CD14-positive monocyte (primary cell): ENCODE results near the gene KCNAB1. TPM values are rescaled to one million over a fixed set of nuclear protein-coding genes. Genes with fewer than 3 reads are reported as not detected.

Source experiments
- DNase-seq, 3 donors: peaks; one replicate each; pipeline ENCODE4 v3.0.0-alpha.2; 2011 to 2022
- H2AFZ ChIP-seq: 2 replicates; pipeline ENCODE4 v1.6.0; 2012; ENCODE audit warnings: mild to moderate bottlenecking, low read depth, low read length, inconsistent platforms; ENCODE audit not compliant: insufficient read depth, poor library complexity, severe bottlenecking
- H3K27ac ChIP-seq, 2 donors: 1 replicate in 1 of 2; 2 replicates in 1 of 2; pipeline ENCODE4 v1.5.1; 2012 to 2013; ENCODE audit warnings: low read length in 2 of 2, control low read depth in 1 of 2, inconsistent platforms in 1 of 2, low read depth in 1 of 2, mild to moderate bottlenecking in 1 of 2
- H3K27me3 ChIP-seq, 2 donors: one replicate each; pipeline versions ENCODE4 v1.6.0 to v1.6.1; 2011 to 2013; ENCODE audit warnings: low read length in 2 of 2; ENCODE audit not compliant: control insufficient read depth in 2 of 2, insufficient read depth in 2 of 2
- H3K36me3 ChIP-seq, 2 donors: replicated peaks in 1 of 2; 1 replicate in 1 of 2; 2 replicates in 1 of 2; pipeline versions ENCODE4 v1.5.1 to v1.6.1; 2012 to 2013; ENCODE audit warnings: low read length in 2 of 2, control low read depth in 1 of 2, inconsistent platforms in 1 of 2, mild to moderate bottlenecking in 1 of 2; ENCODE audit not compliant: insufficient read depth in 2 of 2, control insufficient read depth in 1 of 2
- H3K4me1 ChIP-seq, 2 donors: 1 replicate in 1 of 2; 2 replicates in 1 of 2; pipeline versions ENCODE4 v1.5.1 to v1.6.1; 2012 to 2013; ENCODE audit warnings: low read length in 2 of 2, control low read depth in 1 of 2, inconsistent platforms in 1 of 2, mild to moderate bottlenecking in 1 of 2, moderate library complexity in 1 of 2; ENCODE audit not compliant: insufficient read depth in 2 of 2, control insufficient read depth in 1 of 2
- H3K4me2 ChIP-seq: replicated peaks from 2 replicates; pipeline ENCODE3; 2012; ENCODE audit warnings: low read length, moderate library complexity, mild to moderate bottlenecking; ENCODE audit not compliant: poor library complexity, severe bottlenecking; ENCODE audit errors: extremely low read depth
- H3K4me3 ChIP-seq, 3 experiments: fragments of 200-600 bp in 1 of 3; sonication (generic) in 1 of 3; replicated peaks in 1 of 3; 1 replicate in 2 of 3; 2 replicates in 1 of 3; pipeline ENCODE4 v1.5.1; 2011 to 2013; ENCODE audit warnings: low read length in 3 of 3, mild to moderate bottlenecking in 3 of 3, control low read depth in 2 of 3, low read depth in 2 of 3, inconsistent platforms in 1 of 3, moderate library complexity in 1 of 3
- H3K79me2 ChIP-seq: 2 replicates; pipeline ENCODE4 v1.6.0; 2012; ENCODE audit warnings: mild to moderate bottlenecking, control low read depth, inconsistent platforms, low read length, moderate library complexity; ENCODE audit not compliant: insufficient read depth
- H3K9ac ChIP-seq: 2 replicates; pipeline ENCODE4 v1.6.0; 2017; ENCODE audit warnings: low read length, mild to moderate bottlenecking; ENCODE audit not compliant: insufficient read depth, poor library complexity, severe bottlenecking
- H3K9me3 ChIP-seq, 2 donors: replicated peaks in 1 of 2; 1 replicate in 1 of 2; 2 replicates in 1 of 2; pipeline versions ENCODE4 v1.5.1 to v1.6.1; 2012 to 2013; ENCODE audit warnings: low read length in 2 of 2, control low read depth in 1 of 2; ENCODE audit not compliant: control insufficient read depth in 1 of 2, insufficient read depth in 1 of 2
- H4K20me1 ChIP-seq: 2 replicates; pipeline ENCODE4 v1.6.0; 2012; ENCODE audit warnings: mild to moderate bottlenecking, low read length, control low read depth, moderate library complexity; ENCODE audit not compliant: insufficient read depth
- H3K27ac Mint-ChIP-seq, 7 donors: one replicate each; pipeline ENCODE4 v1.8.0; 2020; ENCODE audit warnings: mild to moderate bottlenecking in 7 of 7, mixed read lengths in 7 of 7, moderate library complexity in 6 of 7, inconsistent platforms in 2 of 7
- H3K27me3 Mint-ChIP-seq, 3 donors: one replicate each; pipeline ENCODE4 v1.8.0; 2021 to 2022; ENCODE audit warnings: low read depth in 3 of 3, mild to moderate bottlenecking in 3 of 3, mixed read lengths in 3 of 3, moderate library complexity in 3 of 3, inconsistent platforms in 1 of 3
- H3K36me3 Mint-ChIP-seq, 2 donors: one replicate each; pipeline ENCODE4 v1.8.0; 2020; ENCODE audit warnings: mixed read lengths in 2 of 2, inconsistent platforms in 1 of 2, mild to moderate bottlenecking in 1 of 2
- H3K4me1 Mint-ChIP-seq: one replicate; pipeline ENCODE4 v1.8.0; 2020; ENCODE audit warnings: mild to moderate bottlenecking, mixed read lengths
- H3K4me3 Mint-ChIP-seq, 2 donors: one replicate each; pipeline ENCODE4 v1.8.0; 2020; ENCODE audit warnings: mild to moderate bottlenecking in 2 of 2, mixed read lengths in 2 of 2, moderate library complexity in 1 of 2
- H3K9me3 Mint-ChIP-seq, 7 donors: one replicate each; pipeline ENCODE4 v1.8.0; 2020 to 2022; ENCODE audit warnings: mixed read lengths in 7 of 7, mild to moderate bottlenecking in 6 of 7, moderate library complexity in 6 of 7, inconsistent platforms in 2 of 7
- WGBS: methylation state at CpG from one replicate; pipeline ENCODE4 v1.1.5; 2013; ENCODE audit warnings: missing lambda C conversion rate; ENCODE audit not compliant: insufficient coverage; 5-methylcytosine and 5-hydroxymethylcytosine counted together
- intact Hi-C, 2 donors: fragments of 100-400 bp; cut with micrococcal nuclease; formaldehyde crosslinking; loops; one replicate each; pipeline versions ENCODE4 v1.15.0 to v1.15.1; 2023
- polyA plus RNA-seq, 3 donors: library from polyadenylated mRNA; depleted of rRNA in 1 of 3; unstranded in 2 of 3; stranded (reverse) in 1 of 3; fragments of 300-500 nt in 2 of 3; fragments of >200 nt in 1 of 3; fragmentation: Illumina TruSeq in 2 of 3; gene quantifications; 1 replicate in 2 of 3; 2 replicates in 1 of 3; pipeline ENCODE4 v1.2.3, GENCODE V29; 2012 to 2021
- TF ChIP-seq, protein P1 (sequence below): fragments of 200-600 bp; IDR thresholded peaks from one replicate; pipeline ENCODE4 v1.8.0; 2022; ENCODE audit warnings: antibody characterized with exemption, mild to moderate bottlenecking

KCNAB1 gene
- polyA plus RNA-seq, 3 donors: 0.08 to 0.14 TPM; not detected in 1

DNA sequence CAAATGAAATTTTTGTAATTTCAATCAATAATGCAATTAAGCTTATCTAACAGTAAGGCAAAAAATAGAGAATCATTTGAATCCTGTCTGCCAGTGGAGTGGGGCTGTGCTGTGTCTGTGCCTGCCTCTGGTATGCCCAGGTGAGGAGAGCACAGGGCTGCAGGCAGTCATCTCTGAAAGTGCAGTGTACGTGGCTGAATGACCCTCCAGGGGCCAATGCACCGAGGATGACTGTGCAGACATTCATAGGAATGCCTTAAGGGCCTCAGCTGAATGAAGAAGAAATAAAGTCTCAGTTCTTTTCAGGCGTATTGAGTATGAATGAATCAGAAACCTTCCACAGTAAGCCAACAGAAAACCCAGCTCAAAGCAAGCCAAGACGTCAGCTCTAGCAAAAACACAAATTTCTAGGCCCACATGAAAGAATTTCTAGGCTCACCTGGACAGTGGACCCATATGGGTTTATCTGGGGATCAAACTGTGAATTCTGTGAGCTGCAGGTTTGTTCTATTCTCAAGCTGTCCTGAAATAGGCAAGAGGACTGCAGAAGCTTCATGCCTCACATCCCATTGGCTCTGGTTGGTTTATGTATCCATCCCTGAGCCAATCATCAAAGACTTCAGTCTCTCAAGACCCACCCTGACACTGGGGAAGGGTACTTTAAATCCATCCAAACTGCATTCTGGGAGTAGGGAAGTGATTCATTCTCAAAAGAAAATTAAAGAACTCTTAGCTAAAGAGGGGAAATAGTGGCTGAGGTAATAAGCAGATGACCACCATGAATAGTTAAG, 311.2 kb downstream of the KCNAB1 start:
- H3K4me2 ChIP-seq: no peak overlapping the region
- 88% methylated on average over 2 of the region's 4 CpGs for WGBS

DNA sequence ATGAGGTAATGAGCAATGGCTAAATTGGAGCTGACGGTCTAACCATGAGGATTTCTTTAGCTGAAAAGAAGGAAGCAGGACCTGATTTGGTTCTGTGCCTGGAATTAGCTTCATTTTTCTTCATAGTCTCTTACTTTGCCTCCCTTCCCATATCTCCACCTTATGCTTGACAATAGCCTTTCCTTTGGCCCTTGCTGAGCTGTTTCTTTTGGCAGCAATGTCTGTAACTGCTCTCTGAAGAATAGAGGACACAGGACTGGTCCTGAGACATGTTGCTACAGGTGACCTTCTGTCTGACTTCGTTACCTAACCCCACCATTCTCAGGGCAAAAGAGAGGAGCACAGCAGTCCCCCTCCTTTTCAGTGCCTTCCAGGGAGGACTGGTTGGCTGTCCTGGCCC, 312.2 kb downstream of the KCNAB1 start:
- Histone ChIP-seq H2AFZ (no peak overlapping the region), H3K4me1 (no peaks in the 10 kb centered on the region), H3K9me3 (no peaks in the 10 kb centered on the region), H3K79me2 (no peaks in the 10 kb centered on the region), H3K9ac (no peak overlapping the region), H3K4me3 (no peak overlapping the region), H3K27ac (no peak overlapping the region), H4K20me1 (no peaks in the 10 kb centered on the region), H3K36me3 (no peaks in the 10 kb centered on the region), H3K4me2 (no peak overlapping the region), H3K27me3 (no peaks in the 10 kb centered on the region)
- H3K4me3 Mint-ChIP-seq: no peak overlapping the region
- peaks cover 0 to 2% (median 0%) of the 10 kb centered on the region in 7 donors for H3K9me3 Mint-ChIP-seq
- intact Hi-C loops: no loop called here
- TF ChIP-seq, protein P1, sequence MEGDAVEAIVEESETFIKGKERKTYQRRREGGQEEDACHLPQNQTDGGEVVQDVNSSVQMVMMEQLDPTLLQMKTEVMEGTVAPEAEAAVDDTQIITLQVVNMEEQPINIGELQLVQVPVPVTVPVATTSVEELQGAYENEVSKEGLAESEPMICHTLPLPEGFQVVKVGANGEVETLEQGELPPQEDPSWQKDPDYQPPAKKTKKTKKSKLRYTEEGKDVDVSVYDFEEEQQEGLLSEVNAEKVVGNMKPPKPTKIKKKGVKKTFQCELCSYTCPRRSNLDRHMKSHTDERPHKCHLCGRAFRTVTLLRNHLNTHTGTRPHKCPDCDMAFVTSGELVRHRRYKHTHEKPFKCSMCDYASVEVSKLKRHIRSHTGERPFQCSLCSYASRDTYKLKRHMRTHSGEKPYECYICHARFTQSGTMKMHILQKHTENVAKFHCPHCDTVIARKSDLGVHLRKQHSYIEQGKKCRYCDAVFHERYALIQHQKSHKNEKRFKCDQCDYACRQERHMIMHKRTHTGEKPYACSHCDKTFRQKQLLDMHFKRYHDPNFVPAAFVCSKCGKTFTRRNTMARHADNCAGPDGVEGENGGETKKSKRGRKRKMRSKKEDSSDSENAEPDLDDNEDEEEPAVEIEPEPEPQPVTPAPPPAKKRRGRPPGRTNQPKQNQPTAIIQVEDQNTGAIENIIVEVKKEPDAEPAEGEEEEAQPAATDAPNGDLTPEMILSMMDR: no peak
- no peak overlapping the region for H3K27ac Mint-ChIP-seq
- H3K4me1 Mint-ChIP-seq: no peaks in the 10 kb centered on the region
- H3K36me3 Mint-ChIP-seq: no peaks in the 10 kb centered on the region
- DNase-seq: no peak
- peaks cover 0 to 18% (median 12%) of the 10 kb centered on the region in 3 donors for H3K27me3 Mint-ChIP-seq
- WGBS: no CpG with 5 or more reads among the region's 2 CpGs

More for the DNA sequence above, 311.2 kb downstream of the KCNAB1 start:
- Histone ChIP-seq H3K4me3 (no peak overlapping the region), H3K9ac (no peak overlapping the region), H3K27me3 (no peaks in the 10 kb centered on the region), H3K36me3 (no peaks in the 10 kb centered on the region), H3K9me3 (no peaks in the 10 kb centered on the region), H4K20me1 (no peaks in the 10 kb centered on the region), H3K79me2 (no peaks in the 10 kb centered on the region), H3K4me1 (no peaks in the 10 kb centered on the region), H3K27ac (no peak overlapping the region), H2AFZ (no peak overlapping the region)
- Mint-ChIP-seq H3K27me3 (peaks cover 0 to 18% (median 12%) of the 10 kb centered on the region in 3 donors), H3K9me3 (peaks cover 0 to under 1% (median 0%) of the 10 kb centered on the region in 7 donors), H3K36me3 (no peaks in the 10 kb centered on the region), H3K27ac (no peak overlapping the region), H3K4me3 (no peak overlapping the region), H3K4me1 (no peaks in the 10 kb centered on the region)
- intact Hi-C loops: no loop called here
- no peak for DNase-seq
- TF ChIP-seq, protein P1: no peak
